Activated gamma-delta T cell treated with Interleukin-2 at 50 U/mL for 16 hours (primary cell): Measurements from ENCODE around the gene UTS2B.
A peak's percentile ranks its signal among the peaks of the same experiment; 100 is the strongest.

Experiments used
- DNase-seq: peaks from one replicate; pipeline ENCODE4 v3.0.0-alpha.2; 2020

Gene UTS2B, protein sequence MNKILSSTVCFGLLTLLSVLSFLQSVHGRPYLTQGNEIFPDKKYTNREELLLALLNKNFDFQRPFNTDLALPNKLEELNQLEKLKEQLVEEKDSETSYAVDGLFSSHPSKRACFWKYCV

DNA sequence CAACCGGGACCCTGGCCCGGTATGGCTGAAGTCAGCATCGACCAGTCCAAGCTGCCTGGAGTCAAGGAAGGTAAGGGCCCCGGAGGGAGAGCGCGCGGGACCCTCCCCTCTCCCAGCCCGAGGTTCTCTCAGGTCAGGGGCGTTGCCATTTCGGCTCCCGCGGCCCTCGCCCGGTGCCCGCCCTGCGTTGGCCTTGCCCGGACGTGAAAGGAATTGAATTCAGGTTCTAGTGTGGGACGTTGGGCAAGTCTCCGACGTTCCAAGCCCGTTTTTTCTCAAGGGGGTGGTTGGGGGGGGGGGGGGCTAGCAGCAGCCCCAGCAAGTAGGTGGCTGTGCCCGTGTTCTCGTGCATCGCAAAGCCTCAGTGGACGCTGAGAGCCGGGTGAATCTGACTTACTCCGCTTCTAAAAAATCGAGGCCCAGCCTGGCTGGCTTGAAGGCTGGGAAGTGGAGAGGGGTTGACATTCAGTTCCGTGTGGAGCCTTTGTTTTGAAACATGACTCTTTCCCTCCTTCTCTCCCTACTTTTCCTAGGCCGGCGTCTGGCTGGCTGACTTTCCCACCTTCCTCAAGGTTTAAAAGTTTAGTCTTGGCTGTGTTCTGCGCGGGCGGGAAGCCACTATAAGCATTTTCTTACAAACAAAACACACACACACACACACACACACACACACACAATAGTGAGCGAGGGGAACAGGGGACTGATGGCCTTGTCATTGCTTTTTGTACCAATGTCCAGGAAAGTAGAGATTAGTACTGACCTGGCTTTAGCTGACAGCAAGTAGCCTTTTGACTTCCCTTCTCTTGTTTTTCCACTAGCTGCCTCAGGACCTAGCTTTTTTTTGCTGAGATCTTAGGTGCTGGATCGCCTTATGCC, at the start of gene UTS2B:
Gene UTS2B, minus strand, starts transcription at position 873 of the 876 bp plus-strand sequence. CDS start 48,337 bp downstream, outside the sequence.
- peak; percentile 7 for DNase-seq

DNA sequence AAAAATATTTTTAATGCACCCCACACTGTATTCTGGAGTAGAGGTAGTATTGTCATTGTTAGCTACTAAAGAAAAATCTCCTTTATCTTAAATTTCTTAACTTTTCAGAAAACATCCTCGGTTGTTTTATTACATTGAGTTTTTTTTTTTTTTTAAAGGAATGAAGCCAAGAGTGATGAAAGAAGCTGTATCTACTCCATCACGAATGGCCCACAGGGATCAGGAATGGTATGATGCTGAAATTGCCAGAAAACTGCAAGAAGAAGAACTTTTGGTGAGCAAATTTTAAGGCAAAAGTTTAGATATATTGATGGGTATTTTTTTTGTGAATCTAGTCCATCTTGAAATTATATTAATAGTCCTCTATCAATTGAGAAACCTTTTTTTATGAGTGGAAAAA, 49.7 kb upstream of the UTS2B start:
- no peak for DNase-seq

DNA sequence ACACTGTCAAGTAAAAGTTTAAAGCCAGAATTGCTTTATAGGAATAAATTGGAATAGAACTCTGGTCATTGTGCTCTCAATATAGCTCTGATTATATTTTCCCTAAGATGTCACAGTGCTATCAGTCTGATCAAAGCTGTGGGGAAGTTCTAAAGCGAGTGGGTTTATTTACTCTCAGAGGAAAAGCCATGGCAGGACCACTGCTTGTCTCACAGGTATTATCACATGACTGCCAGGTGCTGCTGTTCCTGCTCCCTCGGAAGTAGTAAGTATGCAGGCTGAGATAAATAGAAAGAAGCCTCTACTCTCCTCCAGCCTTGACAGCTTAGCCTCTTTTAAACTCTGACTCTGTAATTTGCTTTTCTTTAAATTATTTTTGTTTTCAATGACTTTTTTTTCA, 49.1 kb upstream of the UTS2B start:
- no peak for DNase-seq

DNA sequence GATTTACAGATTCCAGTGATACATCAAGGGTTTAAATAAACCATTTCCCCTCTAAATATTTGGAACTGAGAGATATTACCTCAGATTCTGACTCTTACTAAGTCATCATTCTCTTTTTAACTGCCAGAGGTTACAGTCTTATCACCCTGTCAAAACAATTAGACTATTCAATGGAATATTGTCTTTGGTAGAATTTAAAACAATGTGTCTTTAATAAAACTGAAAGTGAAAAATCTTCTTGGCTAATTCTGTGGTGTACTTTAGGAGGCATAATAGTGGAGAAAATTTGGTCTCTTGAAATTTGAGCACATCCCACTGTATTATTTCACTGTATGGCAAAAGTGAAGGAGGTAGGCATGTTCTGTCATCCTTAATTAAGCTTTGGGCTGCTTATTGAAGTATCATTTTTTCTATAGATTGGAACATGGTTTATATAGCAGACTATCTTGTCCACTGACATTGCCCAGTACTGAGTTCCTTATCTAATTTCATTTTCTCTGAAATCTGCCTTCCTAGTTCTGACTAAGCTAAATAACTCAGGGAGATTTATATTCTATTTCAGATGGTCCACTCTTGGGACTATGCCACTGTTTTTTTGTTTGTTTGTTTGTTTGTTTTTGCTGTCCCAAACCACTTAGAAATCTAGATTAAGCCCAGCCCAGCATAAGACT, 48.0 kb upstream of the UTS2B start:
- DNase-seq = no peak

DNA sequence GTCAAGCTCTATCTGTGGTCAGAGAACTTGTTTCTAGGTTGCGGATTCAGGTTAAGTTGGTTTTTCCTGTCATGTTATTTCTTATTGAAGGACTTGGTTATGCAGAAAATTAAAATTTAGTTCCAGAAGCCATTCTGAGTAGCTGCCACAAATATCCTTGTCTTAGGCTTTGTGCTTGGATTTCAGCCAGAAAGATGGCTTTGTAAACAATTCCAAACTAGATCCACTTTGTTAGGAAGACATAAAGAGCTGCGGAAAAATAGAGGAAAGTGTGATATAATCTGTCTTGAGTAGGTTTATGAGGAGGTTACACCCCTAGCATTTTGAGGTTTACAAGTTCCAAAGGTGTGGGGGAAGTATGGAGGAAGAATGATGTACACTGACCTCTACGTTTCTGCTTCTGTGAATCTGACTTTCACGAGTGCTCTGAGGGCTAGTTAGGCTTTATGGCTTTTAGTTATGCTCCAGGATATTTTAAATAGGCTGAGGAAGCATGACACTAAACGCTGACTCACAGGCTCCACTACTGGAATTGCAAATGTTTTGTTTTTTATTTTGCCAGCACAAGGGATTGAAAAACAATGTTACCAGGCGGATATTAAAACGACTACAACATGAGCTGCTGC, 46.3 kb upstream of the UTS2B start:
- no peak for DNase-seq

DNA sequence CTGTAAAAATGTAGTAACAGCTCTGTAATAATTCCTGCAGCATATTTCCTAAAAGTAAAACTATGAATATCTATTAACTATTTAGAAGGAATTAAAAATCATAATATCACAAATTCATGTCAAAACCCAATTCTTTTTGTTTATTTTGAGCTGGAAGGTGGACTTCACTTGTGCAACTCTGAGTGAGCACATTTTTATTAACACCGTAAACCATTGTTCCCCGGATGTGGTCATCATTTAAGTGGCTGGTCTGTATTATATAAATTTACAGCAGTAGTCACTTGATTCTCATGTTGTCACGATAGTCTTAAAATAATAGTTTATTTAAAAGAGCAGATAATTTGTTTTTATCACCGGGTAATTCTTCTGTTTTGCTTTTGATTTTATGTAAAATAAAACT, 43.0 kb upstream of the UTS2B start:
- DNase-seq = no peak

DNA sequence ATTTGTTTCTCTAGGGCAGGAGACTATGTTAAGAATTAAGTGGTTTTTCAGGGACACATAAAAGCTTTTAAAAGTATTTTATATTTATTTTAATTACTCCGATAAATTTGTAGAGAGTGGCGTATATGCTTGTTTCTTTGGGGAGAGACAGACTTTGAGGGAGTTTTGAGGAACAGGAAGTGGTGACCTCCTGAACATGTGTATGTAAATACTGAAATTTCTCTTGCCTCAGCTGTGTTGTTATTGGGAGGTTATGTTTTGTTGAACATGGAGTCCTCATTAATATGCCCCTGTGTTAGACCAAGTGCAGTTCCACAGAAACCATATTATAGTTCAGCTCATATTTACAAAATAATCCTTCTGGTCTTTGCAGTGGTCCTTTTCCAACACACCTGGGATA, 41.8 kb upstream of the UTS2B start:
- DNase-seq = no peak

DNA sequence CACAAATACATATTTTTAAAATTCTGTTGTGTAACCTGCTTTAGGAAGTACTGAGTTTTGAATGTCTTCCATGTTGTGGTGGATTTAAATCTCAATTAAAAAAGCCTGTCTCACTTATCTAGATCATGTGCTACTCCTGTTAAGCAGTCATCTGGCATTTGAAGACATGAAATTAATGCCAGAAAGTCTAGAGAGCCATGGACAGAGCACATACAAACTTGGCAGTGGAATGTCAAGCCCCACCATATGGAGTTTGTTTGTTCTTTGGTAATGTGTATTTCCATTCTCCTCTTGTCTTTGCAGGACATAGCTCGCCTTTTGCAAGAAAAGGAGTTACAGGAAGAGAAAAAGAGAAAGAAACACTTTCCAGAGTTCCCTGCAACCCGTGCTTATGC, 39.3 kb upstream of the UTS2B start:
- no peak for DNase-seq

DNA sequence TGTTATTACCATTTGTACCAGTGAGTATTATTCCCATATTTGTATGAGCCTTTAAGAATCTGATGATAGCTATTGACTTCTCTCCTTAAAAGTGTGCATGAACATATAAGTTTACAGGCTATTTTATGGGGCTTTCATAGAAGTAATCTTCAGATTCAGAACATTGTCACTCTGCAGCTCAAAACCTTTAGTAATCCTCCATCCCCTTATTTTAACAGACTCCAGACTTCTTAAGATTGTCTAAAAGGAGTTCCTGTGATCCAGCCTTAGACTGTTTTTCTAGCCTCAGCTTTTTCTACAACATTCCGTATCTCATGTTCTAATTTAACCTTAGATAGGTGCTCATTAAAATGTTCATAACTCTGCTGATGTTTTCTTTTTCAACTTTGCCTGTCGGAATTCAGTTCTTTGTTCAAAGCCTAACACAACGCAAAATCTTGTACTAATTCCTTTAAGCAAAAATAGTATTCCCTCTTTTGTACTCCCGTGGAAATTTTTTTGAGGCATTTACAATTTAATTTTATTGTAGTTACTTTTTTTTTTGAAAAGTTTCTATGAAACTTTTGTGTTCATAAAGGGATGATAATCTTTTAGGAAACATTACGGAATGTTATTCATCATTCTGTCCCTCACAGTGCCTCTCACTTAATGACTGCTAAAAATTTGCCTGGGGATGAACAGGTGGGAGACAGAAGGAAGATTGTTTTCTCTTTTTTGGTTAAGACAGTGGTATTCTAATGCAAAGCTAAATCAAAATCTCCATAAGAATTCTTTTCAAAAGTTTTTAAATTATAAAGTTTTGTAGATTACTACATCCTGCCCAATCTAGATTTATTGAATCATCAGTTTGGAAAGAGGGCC, 38.7 kb upstream of the UTS2B start:
- no peak for DNase-seq

DNA sequence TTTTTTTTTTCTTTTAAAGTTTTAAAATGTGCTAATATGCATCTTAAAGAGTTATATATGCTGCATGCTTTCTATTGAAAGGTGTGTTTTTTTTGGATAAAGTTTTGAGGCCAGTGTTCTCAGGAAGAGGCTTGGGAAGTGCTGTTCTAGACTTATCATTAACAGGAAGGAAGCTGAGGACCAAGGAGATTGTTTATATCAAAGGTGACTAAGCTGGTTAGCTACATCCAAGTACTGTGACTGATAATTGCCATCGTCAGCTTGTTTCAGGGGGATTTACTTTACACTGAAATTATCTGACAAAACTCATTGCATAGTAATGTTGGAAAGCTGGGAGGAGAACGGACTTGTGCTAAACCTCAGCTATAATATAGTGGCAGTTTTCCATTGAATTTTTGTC, 36.3 kb upstream of the UTS2B start:
- DNase-seq = no peak

DNA sequence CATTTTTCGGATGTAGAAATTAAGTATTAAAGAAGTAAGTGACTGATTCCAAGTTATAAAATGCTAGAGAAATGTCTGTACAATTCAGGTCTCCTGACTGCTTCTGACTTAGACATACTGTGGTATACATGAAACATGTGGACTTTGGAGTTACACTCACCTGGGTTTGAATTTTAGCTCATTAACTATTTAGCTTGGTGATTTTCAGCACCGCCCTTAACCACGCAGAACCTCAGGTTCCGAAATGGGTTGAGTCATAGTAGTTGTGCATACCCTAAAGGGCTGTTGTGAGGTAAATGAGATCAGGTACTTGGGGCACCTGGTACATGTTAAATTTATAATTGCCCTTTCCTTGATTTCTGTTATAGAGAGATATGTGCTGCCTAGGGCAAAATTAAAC, 32.9 kb upstream of the UTS2B start:
- no peak for DNase-seq

DNA sequence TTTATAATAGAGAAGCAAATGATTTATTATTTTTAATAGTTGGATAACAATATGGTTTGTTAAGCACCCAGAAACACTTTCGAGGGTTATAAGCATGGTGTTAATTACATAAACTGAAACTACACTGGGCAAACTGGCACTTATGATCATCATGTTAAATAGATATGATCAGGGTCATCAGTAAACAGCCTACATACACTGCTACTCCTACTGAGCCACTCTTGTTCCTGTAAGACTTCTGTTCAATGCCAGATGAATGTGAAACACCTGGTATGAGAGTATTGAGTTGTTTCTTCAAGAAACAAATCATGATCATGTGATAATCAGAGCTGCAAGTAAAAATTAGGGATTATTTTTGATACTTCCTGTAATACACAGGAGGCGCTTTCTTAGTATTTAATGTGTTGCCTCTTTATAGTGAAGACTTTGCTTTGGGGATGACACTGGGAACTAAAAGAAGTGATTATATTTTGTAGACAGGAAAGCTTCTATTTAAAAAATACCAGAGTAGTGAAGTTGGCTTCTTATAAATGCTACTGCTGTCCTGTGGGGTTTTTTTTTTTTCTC, 32.3 kb upstream of the UTS2B start:
- no peak for DNase-seq

DNA sequence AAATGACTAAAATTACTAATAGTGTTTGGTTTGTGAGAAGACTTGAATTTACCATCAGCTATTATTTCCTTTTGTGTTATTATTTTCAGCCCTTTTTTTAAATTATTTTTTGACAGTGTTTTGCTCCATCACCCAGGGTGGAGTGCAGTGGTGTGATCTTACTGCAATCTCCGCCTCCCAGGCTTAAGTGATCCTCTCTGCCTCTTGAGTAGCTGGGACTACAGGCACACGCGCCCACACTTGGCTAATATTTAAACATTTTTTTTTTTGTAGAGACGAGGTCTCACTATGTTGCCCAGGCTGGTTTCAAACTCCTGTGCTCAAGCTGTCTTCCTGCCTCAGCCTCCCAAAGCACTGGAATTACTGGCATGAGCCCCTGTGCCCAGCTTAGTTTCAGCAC, 31.7 kb upstream of the UTS2B start:
- no peak for DNase-seq

DNA sequence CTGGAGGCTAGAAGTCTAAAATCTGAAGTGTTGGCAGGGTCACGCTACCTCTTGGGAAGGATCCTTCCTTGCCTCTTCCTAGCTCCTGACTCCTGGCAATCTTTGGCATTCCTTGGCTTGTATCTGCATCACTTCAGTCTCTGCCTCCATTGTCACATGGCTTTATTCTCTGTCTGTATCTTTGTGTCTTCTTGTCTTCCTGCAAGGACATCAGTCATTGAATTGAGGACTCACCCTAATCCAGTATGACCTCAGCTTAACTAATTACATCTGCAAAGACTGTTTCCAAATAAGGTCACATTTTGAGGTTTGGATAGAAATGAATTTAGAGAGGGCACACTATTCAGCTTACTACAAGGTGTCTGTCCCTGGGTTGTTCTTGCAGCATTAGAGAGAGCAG, 31.1 kb upstream of the UTS2B start:
- DNase-seq = no peak

DNA sequence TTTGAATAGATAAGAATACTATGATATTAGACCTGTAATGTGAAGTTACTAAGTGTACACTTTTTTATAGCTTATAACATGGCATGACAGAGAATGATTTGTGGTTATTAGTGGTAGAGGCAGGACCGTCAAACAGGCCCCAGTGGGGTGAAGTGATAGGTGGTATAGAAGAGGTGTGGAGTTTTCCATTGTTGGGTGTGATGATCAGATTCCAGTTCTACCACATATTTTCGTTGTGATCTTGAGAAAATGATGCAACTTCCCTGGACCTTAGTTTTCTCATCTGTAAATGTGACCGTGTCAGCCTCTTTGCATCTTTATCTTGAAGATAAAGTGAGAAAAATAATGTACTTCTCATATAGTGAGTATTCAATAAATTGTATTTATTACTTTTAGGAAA, 30.3 kb upstream of the UTS2B start:
- DNase-seq = no peak

DNA sequence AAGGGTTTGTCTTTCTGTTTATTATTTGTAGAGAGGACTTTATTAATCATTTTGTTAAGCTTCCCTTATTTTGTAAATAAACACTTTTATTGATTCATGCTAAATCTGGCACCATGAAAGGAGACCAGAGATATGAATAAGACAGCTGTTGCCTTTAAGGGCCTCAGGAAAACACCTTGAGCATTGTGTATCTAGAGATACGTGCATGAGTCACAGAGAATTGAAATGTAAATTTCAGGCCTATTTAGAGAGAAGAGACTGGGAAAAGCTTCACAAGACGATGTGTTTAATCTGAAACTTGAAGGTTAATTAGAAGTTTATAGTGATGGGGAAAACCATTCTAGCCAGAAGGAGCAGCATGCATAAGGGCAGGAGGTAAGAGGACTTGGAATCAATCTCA, 28.6 kb upstream of the UTS2B start:
- DNase-seq = no peak

DNA sequence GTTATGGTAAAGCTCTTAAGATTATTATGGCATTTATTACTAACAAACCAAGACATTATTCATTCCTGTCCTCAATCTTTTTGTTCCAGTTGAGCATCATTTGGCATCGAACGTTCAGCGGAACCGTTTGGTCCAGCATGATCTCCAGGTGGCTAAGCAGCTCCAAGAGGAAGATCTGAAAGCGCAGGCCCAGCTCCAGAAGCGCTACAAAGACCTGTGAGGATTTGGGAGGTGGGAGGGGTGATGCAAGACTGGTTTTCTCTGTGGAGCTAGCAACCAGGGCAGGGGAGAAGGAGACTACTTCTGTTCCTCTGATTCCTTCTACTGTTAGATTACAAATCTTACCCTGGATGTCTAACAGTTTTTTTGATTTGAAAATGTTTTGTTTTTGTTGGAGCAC, 27.6 kb upstream of the UTS2B start:
- no peak for DNase-seq

DNA sequence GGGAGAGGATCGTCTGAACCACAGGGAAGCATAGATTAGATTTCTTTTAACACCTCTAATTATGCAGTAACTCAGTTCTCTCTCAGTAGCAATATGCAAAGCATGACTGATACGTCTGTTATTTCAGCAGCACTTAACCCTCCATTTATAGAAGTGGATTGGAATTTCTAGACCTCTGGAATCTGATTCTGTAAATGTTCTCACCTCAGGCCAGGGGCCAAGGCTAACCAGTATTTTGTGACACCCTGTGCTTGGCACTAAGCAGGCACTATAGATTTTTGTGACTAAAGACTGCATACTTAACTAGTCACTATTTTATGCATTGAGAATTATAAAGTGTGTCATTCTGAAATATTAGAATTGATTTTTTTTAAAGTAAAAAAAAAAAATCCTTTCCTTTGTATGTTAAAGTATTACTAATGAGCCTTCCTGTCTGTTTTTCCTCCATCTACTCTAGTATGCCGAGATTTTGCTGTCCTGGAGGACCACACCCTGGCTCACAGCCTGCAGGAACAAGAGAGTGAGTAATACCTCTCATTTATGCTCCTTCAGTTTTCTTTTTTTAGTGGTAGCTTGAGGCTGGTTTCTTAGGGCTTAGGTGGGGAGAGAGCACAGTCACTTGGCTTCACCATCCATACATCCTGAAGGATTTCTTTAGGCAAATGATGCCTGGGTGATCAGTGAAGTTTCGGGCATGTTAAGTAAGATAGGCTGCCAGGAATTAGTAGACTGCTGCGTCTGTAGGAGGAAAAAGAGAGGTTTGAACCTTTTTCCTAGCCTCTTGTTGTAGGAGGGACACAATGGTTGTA, 26.5 kb upstream of the UTS2B start:
- no peak for DNase-seq

DNA sequence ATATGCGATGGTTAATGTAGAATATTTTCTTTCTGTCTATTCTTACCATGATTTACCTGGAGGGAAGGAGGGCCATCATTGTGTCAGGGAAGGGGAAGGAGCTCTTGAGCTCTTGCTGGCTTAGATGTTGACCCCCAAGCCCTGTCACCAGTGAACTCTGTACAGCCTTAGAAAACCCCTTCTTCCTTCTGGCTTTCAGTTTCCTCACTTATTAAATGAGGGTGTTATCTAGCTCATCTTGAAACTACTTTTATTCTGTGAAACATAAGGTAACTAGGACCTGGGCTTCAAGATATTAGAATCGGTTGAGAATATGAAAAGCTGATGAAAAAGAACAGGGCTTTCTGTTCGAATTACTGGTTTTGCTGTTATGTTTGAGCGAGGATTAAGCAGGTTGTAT, 25.1 kb upstream of the UTS2B start:
- no peak for DNase-seq

DNA sequence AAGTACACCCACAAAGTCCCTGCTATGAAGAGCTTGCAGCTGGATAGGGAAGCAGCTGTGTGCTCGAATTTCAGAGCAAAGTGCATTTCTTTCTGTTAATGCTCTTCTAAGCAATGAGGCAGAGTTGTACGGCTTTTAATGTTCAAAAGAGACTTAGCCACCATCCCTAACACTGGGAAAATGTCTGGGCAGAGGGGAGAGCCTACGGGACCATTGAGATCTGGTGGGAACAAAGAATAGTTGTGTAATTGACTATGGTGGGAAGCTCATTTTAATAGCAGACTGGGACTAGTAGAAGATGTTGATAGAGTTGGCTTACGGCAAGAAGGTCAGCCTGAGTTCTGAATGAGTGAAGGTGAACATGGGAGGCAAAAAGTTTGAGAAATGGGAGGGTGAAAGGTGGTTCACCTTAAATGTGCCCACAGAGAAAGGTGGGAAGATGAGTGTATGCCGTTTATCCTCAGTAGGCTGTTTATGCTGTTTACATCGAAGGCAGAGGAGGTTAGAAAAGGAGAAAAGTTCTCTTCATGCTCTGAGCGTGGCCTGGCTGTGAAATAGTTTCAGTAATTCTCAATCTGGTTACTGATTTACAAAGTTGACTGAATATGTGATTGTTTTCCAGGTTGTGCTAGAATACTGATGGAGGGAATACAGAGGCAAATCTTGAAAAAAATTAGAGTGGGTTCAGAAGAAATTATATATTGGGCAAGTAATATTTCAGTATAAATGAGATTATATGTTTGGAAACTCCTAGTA, 22.9 kb upstream of the UTS2B start:
- no peak for DNase-seq

DNA sequence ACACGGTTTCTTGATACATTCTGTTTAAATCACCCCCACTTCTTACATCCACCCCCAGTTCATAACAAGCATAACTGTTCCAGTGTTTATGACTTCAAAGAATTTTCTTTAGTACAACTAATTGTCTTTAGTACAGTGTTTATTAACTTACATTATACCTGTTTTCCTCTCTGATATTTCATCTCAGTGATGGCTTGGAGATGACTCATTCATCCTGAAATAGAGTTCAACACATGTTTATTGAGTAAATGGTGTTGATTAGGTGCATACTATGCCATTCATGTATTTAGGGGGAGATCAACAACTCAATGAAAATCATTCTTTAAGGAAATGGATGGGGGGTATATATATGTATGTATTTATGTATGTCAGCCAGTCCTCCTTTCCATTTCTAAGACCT, 21.7 kb upstream of the UTS2B start:
- no peak for DNase-seq
